Large intestine (tissue), 3 donors: ENCODE results near the gene SIPA1. TPM values are rescaled to one million over a fixed set of nuclear protein-coding genes. Genes with fewer than 3 reads are reported as not detected.

ENCODE experiments used
- DNase-seq, 2 donors: peaks; one replicate each; pipeline versions ENCODE4 v3.0.0 to v3.0.0-alpha.2; 2013
- H3K27ac ChIP-seq: one replicate; pipeline ENCODE4 v1.5.1; 2013; ENCODE audit warnings: low read length
- H3K27me3 ChIP-seq: 2 replicates; pipeline ENCODE4 v1.6.1; 2013; ENCODE audit warnings: low read length; ENCODE audit not compliant: control insufficient read depth, insufficient read depth
- H3K36me3 ChIP-seq: 2 replicates; pipeline ENCODE4 v1.6.1; 2013; ENCODE audit warnings: low read length; ENCODE audit not compliant: control insufficient read depth, insufficient read depth
- H3K4me1 ChIP-seq: one replicate; pipeline ENCODE4 v1.6.1; 2013; ENCODE audit warnings: low read length; ENCODE audit not compliant: control insufficient read depth, insufficient read depth
- H3K4me3 ChIP-seq: one replicate; pipeline ENCODE4 v1.5.1; 2013; ENCODE audit warnings: low read length
- H3K9me3 ChIP-seq: one replicate; pipeline ENCODE4 v1.6.1; 2013; ENCODE audit warnings: mild to moderate bottlenecking, low read depth, low read length, moderate library complexity; ENCODE audit not compliant: control insufficient read depth
- WGBS: methylation state at CpG from one replicate; pipeline ENCODE4 v1.1.5; 2013; ENCODE audit warnings: low lambda C conversion rate; ENCODE audit not compliant: insufficient coverage; 5-methylcytosine and 5-hydroxymethylcytosine counted together
- polyA plus RNA-seq: library from polyadenylated mRNA; unstranded; fragments of 120-200 nt; gene quantifications from one replicate; pipeline ENCODE4 v1.2.1, GENCODE V29; 2013

Gene SIPA1
- polyA plus RNA-seq, 1 donor, result 26.4 TPM

GRCh38 chr11:65595543-65596281 lies 42.2 kb upstream of the SIPA1 start, which contains the start of gene KCNK7:
KCNK7 (minus strand) TSS chr11:65595800; CDS start chr11:65595772, 28 bp downstream.
- H3K27ac ChIP-seq, result no peak within 1 kb of the TSS
- H3K27me3 ChIP-seq, result peaks cover 3% of the 10 kb centered on the region
- WGBS, result no CpG with 5 or more reads among the region's 12 CpGs
- peaks cover 36% of the 10 kb centered on the region for H3K36me3 ChIP-seq
- no peak within 1 kb of the TSS for H3K4me3 ChIP-seq
- H3K9me3 ChIP-seq, result peaks cover 4% of the 10 kb centered on the region
- no peak for DNase-seq
- H3K4me1 ChIP-seq, result peaks cover 8% of the 10 kb centered on the region

- peaks cover 41% of the 10 kb centered on the region for H3K36me3 ChIP-seq
- no CpG with 5 or more reads among the region's 6 CpGs for WGBS
- no peak overlapping the region for H3K27ac ChIP-seq
- H3K9me3 ChIP-seq, result peaks cover 4% of the 10 kb centered on the region
- peaks cover 3% of the 10 kb centered on the region for H3K27me3 ChIP-seq
- H3K4me1 ChIP-seq, result peaks cover 8% of the 10 kb centered on the region
- DNase-seq, result no peak
- no peak overlapping the region for H3K4me3 ChIP-seq
Measured at GRCh38 chr11:65596520-65596919, 41.4 kb upstream of the SIPA1 start.

- no peak overlapping the region for H3K4me3 ChIP-seq
- no peaks in the 10 kb centered on the region for H3K27me3 ChIP-seq
- H3K27ac ChIP-seq, result no peak overlapping the region
- no peaks in the 10 kb centered on the region for H3K4me1 ChIP-seq
- DNase-seq, result no peak
- no CpG with 5 or more reads among the region's 16 CpGs for WGBS
- H3K9me3 ChIP-seq, result no peaks in the 10 kb centered on the region
- H3K36me3 ChIP-seq, result peaks cover 48% of the 10 kb centered on the region
Measured at GRCh38 chr11:65598258-65598699, 39.6 kb upstream of the SIPA1 start.

- Histone ChIP-seq H3K4me3 (no peak overlapping the region), H3K27ac (no peak overlapping the region), H3K27me3 (no peaks in the 10 kb centered on the region), H3K36me3 (peaks cover 58% of the 10 kb centered on the region), H3K9me3 (no peaks in the 10 kb centered on the region), H3K4me1 (no peaks in the 10 kb centered on the region)
- 90% methylated on average over 2 of the region's 49 CpGs for WGBS
- DNase-seq, result no peak
Measured at GRCh38 chr11:65599216-65599954, 38.5 kb upstream of the SIPA1 start.

- Histone ChIP-seq H3K27me3 (no peaks in the 10 kb centered on the region), H3K9me3 (no peaks in the 10 kb centered on the region), H3K4me1 (no peaks in the 10 kb centered on the region), H3K27ac (no peak overlapping the region), H3K36me3 (peaks cover 64% of the 10 kb centered on the region), H3K4me3 (no peak overlapping the region)
- no peak for DNase-seq
- no CpG with 5 or more reads among the region's 6 CpGs for WGBS
Measured at GRCh38 chr11:65599955-65600246, 38.0 kb upstream of the SIPA1 start.

- WGBS, result no CpG with 5 or more reads among the region's 1 CpG
- Histone ChIP-seq H3K27ac (no peak overlapping the region), H3K36me3 (peaks cover 72% of the 10 kb centered on the region), H3K4me1 (peaks cover 11% of the 10 kb centered on the region), H3K9me3 (peaks cover 4% of the 10 kb centered on the region), H3K4me3 (no peak overlapping the region), H3K27me3 (no peaks in the 10 kb centered on the region)
- no peak for DNase-seq
Measured at GRCh38 chr11:65604258-65604657, 33.6 kb upstream of the SIPA1 start.

- peak; percentile 89 to 92 for DNase-seq
- Histone ChIP-seq H3K27ac (no peak overlapping the region), H3K36me3 (peaks cover 87% of the 10 kb centered on the region), H3K9me3 (peaks cover 4% of the 10 kb centered on the region), H3K4me1 (peaks cover 31% of the 10 kb centered on the region), H3K4me3 (no peak overlapping the region), H3K27me3 (no peaks in the 10 kb centered on the region)
- 20% methylated on average over 1 of the region's 67 CpGs for WGBS
Measured at GRCh38 chr11:65606876-65607613, 30.9 kb upstream of the SIPA1 start.

GRCh38 chr11:65607614-65608426 lies 30.1 kb upstream of the SIPA1 start:
- no peak for DNase-seq
- Histone ChIP-seq H3K4me3 (no peak overlapping the region), H3K27ac (no peak overlapping the region), H3K4me1 (peaks cover 37% of the 10 kb centered on the region), H3K9me3 (peaks cover 4% of the 10 kb centered on the region), H3K27me3 (no peaks in the 10 kb centered on the region), H3K36me3 (peaks cover 86% of the 10 kb centered on the region)
- WGBS, result no CpG with 5 or more reads among the region's 37 CpGs

GRCh38 chr11:65609229-65609628 lies 28.7 kb upstream of the SIPA1 start:
- Histone ChIP-seq H3K4me3 (no peak overlapping the region), H3K36me3 (peaks cover 75% of the 10 kb centered on the region), H3K27ac (no peak overlapping the region), H3K4me1 (peaks cover 45% of the 10 kb centered on the region), H3K27me3 (no peaks in the 10 kb centered on the region), H3K9me3 (peaks cover 4% of the 10 kb centered on the region)
- no CpG with 5 or more reads among the region's 3 CpGs for WGBS
- DNase-seq, result no peak

- WGBS, result no CpG with 5 or more reads among the region's 5 CpGs
- Histone ChIP-seq H3K4me3 (no peak overlapping the region), H3K4me1 (peaks cover 45% of the 10 kb centered on the region), H3K36me3 (peaks cover 71% of the 10 kb centered on the region), H3K9me3 (peaks cover 4% of the 10 kb centered on the region), H3K27ac (no peak overlapping the region), H3K27me3 (no peaks in the 10 kb centered on the region)
- DNase-seq, result no peak
Measured at GRCh38 chr11:65609665-65610064, 28.2 kb upstream of the SIPA1 start.
